Measurements from ENCODE around the gene CACNA1C.

The CACNA1C gene

DNA sequence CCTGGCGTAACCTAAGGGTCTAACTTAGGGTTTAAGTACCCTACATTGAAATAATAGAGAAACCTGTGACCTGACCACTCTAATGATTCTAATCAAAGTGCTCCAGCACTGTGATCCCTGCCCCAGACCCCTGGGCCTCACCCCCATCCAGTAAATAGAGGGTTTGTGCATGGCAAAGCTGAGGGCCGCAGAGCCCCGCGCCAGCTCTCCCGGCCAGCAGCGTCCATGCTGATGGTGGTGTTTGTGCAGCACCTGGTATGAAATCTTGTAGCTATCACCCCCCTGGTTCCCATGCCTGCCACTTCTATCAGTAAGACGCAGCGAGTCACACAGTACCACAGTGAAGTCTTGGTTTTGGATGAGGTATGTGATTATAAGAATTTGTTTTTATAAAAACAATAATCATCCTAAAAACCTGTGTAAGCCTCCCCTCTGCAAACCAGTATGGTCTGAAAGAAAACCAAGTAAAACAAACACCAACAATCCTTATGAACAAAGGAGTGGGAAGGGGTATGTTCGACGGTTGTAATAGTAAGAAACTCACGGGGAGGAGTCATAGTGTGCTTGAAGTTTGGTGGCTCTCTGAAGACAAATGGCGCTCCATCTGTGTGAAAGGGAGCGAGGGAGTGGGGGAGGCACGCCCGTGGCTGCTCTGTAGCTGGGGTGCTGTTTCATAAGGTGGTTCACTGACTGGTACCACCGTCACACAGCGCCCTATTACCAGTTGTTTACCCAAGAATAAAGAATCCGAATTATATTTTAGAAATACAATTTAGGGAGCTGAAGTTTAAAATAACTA, 156.2 kb downstream of the CACNA1C start:
- DNase-seq, result no peak

GRCh38 chr12:2211119-2211518, 158.3 kb downstream of the CACNA1C start:
- no peak for DNase-seq

- DNase-seq, result no peak
These were observed 159.8 kb downstream of the CACNA1C start for GRCh38 chr12:2212537-2212936.

DNA sequence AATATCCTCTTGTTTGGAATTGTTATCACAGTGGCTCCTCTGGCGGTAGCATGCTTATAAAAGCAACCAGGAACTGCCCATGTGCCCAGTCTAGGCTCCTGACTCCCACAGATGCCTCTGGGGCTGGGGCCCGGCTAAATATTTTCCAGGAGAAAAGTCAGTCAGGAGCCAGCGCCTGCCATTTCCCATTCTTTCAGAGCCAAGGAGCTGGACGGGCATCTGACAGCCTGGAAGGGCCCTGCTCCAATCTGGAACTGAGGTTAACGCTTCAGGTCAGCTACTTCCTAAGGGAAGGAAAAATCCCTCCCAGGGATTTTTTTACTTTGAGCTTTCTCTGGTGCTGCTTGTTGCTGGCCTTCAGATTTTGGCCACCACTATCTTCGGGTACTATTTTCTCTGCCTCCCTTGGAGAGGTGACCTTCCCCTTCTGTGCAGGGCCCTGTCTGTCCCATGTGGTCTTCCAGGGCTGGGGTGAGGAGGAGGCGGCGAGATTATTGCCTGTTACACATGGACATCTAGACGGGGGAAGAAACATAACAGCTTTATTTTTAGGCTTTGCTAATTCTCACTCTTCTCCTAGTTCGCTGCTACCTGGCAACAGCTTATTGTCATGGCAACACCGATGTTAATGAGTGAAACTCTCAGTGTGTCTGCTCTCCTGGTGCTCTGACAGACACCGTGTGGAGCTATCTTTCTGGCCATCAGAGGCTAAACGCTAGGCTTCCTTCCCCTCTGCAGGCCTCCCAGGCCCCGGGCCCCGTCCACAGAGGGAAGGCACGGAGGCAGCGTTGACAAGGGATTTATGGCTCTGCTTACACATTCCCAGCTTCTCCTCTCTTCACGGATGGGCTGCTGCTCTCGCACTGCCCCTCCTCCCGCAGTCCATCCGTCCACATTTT, 160.4 kb downstream of the CACNA1C start:
- DNase-seq, result no peak

- DNase-seq, result no peak
These were observed 161.6 kb downstream of the CACNA1C start for GRCh38 chr12:2214411-2214810.

- no peak for DNase-seq
These were observed 163.1 kb downstream of the CACNA1C start for GRCh38 chr12:2215709-2216560.

DNA sequence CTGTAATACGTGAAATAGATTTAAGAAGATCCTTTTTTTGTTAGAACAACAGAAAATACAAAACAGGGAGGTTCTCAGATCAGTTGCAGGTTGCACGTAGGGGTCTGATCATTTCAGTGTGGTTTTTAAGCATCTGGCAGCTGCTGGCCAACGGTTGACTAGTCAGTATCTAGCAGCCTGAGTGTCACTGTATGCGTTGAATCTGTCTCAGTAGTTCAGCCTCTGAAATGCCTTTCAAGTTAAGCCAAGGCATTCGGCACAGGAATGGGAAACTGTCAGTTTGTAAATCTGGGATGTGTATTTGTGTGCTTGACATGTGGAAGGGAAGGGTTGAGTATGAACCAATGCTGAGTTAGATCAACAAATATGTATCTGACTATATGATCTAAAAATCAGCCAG, 165.9 kb downstream of the CACNA1C start:
- no peak for DNase-seq

DNA sequence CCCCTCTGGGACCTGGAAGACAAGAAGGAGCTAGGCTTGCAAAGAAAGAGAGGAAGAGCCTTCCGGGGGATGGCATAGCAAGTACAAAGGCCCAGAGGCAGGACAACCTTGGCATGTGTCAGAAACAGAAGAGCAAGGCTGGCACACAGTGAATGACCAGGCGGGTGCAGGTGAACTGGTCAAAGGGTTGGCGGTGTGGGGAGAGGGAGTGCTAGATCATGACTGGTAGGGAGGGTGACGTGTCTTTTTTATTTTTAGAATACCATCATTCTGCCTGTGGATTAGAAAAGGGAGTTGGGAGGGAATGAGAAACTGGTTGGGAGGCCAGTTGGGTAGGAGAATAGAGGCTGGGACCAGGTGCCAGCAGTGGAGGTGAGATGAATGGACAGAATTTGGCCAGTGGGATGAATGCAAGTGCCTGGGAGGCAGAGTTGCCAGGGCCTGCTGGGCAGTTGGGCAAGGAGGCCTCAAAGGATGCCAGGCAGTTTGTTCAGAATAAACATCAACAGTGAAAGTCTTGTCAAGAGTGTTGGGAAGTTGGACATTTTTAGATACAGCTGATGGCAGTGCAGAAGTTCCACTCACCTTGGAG, 168.3 kb downstream of the CACNA1C start:
- DNase-seq, result no peak

- DNase-seq, result no peak
These were observed 169.9 kb downstream of the CACNA1C start for GRCh38 chr12:2222691-2223090.

- no peak for DNase-seq
These were observed 172.2 kb downstream of the CACNA1C start for GRCh38 chr12:2224961-2225360.

DNA sequence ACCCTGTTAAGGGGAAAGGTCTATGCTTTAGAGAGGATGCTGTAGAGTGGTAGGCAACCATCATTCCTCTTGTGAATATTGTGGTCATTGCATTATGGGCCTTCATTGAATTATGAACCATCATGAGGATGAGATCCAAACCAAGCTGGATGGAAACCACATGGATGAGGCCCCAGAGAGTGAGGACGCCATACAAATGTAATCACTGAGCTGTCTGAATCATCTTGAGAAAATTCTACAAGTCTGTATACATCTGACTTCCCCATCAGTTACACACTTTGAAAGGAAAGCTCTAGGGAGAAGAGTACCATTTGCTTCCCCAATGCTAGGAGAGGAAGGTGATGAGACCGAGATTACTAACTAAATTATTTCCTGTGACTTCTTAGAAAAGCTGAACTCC, 172.9 kb downstream of the CACNA1C start:
- DNase-seq, result no peak

- no peak for DNase-seq
These were observed 173.9 kb downstream of the CACNA1C start for GRCh38 chr12:2226641-2227040.

GRCh38 chr12:2227360-2227759, 174.6 kb downstream of the CACNA1C start:
- DNase-seq, result no peak

- DNase-seq, result no peak
These were observed 175.7 kb downstream of the CACNA1C start for GRCh38 chr12:2228535-2228934.

DNA sequence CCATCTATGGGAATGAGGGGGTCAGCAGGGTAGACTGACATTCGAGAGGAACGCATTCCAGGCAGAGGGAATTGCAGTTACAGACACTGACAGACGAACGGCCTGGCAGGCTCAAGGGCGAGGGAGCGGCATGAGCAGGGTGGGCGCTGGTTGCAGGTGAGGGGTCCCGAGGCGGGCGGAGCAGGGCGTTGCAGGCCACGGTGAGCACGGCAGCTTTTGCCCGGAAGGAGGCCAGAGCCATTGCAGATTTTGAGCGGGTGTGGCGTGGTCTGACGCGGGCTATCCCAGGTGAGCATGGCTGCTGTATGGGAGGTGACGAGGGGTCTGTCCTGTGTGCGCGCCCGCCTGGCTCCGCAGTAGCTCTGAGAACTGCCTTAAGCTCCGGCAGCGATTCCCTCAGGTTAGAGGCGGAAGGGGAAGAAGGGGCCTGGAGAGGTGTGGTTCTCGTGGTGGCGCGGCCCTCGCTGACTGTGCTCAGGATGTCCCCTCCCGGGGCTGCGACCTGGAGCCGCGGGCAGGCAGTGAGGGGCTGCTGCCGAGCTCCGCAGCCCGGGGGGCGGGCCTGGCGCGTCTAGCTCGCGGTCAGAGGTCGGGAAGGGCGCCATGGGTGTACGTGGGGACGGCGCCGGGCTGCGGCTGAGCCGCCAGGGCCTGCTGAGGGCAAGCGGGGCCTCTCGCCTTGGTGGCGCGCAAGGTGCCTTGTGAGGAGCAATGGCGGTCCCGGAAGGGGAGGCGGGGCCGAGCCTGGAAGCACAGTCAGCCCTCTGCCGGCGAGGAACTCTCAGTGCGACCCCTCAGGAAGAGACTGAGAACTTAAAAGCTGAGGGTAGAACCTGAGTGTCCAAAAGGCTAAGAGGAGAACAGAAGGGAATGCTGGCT, 177.1 kb downstream of the CACNA1C start:
- no peak for DNase-seq

- DNase-seq, result no peak
These were observed 178.3 kb downstream of the CACNA1C start for GRCh38 chr12:2231011-2231595.

DNA sequence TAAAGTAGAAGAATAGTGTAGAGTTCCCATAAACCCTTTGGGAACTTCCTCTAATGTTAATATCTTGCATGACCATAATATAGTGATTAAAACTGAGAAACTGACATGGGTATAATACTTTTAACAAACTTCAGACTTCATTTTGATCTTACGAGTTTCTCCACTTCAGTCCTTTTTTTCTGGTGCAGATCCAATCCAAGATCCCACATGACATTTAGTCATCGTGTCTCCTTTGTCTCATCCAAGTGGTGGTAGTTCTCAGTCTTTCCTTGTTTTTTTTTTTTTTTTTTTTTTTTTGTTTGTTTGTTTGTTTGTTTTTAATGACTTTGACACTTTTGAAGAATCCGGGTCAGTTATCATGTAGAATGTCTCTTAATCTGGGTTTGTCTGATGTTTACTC, 179.2 kb downstream of the CACNA1C start:
- DNase-seq, result no peak

DNA sequence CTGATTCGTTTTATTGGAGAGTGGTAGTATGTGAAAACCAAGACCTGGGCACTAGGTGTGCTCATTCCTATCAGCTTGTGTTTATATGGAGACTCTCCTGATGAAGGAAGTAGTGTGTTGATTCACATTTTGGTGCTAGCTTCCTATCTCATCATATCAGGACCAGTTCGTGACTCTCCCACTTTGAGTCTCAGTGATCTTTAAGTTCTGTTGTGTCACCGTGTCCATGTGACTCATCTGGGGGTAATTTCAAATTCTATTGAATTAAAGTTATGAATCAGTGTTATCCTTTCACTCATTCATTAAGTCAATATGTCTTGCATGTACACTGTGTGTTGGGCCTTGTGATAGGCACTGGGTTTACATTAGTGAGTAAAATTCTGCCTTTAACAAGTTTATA, 180.2 kb downstream of the CACNA1C start:
- DNase-seq, result no peak

GRCh38 chr12:2234091-2234490, 181.3 kb downstream of the CACNA1C start:
- no peak for DNase-seq

- DNase-seq, result no peak
These were observed 182.0 kb downstream of the CACNA1C start for GRCh38 chr12:2234646-2235350.

All from CD4-positive, alpha-beta T cell treated with Interleukin-12 subunit alpha and Interleukin-12 subunit beta, for 1 hour (primary cell).